Fibroblast of peridontal ligament (primary cell): ENCODE measurements around the gene CORO2A.
"Not testable (repeated sequence)": the region's sequence is repeated elsewhere in the genome, so short reads cannot be mapped to it uniquely, and the experiment has no call there.

ENCODE experiments used
- DNase-seq: peaks from one replicate; pipeline ENCODE4 v3.0.0-alpha.2; 2010; ENCODE audit errors: extremely low read depth

Gene CORO2A

DNA sequence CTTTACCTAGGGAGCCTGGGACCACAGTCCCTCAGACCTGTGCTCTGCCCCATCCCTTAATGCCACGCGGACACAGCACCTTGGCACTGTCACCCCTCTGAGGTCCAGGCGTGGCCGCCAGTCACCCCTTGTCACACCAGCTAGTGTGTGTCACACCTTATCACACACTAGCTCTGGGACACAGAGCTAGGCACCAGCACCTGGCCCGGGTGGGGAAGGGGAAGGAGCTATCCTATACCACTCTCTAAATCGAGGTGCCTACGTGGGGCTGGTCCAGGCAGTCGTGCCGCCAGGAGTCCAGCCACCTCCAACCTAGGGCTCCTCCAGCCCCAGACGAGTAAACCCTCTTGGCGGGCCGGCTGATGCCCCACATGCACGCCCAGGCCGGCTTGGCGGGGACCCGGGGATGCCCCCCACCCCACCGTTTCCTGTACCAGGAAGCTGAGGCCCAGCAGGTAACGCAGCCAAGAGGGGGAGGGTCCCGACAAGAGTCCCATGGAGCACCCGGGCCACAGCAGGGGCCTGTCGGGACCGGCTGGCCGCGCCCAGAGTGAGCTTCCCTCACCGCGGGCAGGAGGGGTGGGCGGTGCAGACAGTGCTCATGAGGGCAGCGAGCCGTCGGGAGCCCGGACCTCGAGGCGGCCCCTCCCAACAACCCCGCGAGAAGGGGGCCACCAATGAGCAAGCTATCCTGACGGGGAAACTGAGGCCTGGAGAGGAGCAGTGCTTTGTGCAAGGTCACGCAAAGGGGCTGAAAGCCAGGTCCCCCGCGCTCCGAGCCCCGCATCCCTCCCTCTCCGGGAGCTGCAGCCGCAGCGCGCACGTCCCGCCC is 550 bp downstream of the CORO2A start:
- no peak for DNase-seq

DNA sequence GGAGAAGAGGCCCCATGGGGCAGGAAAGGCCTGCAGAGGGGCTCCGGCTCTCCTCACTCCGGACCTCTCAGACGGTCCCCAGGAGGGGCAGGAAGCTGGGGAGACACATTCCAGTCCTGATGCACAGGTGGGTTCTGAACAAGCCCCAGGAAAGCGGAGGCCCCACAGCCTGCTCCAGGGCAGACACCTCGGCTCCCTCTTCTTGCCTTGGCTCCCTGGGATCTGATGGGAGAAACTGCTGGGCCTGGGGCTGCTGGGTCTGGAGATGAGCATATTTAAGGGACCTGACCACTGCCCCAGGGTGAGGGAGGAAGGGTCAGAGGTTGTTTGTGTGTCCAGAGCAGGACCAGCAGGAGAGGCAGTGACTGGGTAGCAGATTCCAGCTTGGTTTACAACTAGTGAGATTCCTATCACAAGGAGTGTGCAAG is 1.2 kb downstream of the CORO2A start:
- no peak for DNase-seq

DNA sequence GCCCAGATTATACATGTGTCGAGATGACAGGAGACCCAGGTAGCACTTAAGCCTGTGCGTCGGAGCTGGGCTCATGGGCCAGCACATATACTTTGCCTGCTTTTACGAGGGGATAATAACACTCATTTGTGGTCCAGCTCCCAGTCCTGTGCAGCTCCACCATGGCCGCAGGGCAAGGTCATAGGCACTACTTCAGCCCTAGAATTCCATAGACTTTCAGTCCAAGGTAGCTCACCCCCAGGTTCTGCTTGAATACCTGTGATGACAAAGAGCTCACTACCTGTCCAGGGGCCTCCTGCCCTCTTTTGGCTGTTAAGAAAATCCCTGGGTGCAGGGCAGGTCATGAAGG is 1.7 kb downstream of the CORO2A start:
- no peak for DNase-seq

DNA sequence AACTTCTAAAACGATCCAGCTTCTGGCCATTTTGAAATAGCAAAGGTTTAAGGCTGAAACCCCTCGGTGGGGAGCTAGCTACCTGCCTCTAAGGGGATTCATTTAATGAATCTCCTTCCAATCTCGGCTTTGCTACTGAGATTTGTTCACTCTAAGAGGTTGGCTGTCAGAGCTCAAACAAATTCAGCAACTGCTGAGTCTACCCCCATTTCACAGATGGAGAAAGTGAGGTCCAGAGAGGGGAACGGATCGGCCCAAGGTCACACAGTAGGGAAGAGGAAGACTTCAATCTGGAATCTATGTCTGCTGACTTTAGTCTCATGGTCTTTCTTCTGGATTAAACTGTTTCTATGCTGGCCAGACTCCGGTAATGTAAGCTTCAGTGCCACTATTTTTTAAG is 3.0 kb downstream of the CORO2A start:
- no peak for DNase-seq

DNA sequence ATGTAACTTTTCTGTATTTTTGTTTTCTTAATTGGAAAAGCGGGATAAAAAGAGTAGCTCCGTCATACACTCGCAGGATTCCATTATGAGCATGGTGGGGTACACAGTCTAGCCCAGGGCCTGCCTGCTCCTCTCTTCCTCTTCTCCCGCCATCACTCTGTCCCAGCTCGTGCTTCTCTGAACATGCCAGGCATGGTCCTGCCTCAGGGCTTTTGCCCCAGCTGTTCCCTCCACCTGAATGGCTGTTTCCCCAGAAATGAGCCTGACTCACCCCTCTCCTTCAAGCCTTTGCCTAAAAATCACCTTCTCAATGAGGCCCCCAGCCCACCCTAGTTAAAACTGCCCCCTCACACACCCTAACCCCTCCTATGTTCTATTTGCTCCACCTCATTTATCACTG is 4.5 kb downstream of the CORO2A start:
- no peak for DNase-seq

DNA sequence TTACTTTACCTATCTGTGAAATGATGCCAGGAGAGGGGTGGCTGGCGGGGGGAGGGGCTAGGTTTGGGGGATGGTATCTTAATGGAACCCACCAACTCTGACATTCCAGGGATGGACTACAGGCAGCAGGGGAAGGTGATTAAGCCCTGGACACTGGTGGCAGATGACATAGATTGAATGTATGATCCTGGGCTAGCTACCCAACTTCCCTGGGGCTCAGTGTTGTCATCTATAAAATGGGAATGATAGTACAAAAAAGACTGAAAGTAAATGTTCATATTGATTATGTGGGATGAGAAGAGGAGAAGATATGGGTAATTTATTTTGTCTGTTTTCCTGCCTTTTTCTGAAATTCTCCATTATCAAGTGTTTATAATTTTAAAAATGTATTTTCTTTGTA is 6.2 kb downstream of the CORO2A start:
- DNase-seq, result no peak

DNA sequence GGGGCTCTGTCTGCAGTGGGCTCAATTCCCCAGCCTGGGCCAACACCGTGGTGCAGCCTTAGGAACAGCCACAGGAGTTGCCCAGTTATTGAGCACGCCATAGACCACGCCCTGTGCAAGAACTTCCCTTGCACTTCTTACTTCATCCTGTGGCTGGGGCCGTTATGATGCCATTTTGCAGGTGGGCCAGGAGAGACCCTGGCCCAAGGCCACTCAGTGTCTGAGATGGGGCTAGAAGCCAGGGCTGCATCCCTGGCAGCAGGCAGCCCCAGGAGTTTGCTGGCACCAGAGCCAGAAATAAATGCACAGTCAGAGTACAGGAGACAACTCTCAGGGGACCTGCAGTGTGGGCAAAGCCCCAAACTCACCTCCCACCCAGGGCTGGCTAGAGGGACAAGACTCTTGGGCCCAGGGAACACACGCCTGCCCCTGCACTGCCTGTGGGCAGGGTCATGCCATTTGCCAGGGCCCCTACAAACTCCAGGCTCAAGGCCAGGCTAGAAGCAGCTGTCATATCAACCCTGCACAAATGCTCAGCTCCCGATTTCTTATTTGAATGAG is 6.7 kb downstream of the CORO2A start:
- DNase-seq, result no peak

DNA sequence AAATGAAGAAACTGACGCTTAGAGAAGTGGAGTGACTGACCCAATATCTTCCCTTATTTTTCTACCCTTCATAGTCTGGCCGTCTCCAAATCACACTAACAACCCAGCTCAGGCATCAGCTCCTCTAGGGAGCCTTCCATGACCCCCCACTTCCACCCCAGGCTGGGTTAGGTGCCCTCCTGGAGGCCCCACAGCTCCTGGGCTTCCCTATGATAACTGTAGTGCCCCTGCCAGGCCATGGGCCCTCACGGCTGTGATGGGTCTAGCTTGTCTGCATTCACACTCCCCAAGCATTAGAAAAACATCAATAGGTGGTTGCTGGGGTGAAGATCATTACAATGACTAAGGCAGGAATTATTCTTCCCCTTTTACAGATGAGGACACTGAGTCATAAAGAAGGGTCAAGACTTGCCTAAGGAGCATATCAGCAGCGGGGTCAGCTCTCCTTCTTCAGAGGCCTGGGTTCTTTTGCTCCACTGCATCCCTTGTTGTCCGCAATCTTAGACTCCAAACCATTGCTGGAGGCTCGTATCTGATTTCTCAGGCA is 7.3 kb downstream of the CORO2A start:
- DNase-seq, result no peak

DNA sequence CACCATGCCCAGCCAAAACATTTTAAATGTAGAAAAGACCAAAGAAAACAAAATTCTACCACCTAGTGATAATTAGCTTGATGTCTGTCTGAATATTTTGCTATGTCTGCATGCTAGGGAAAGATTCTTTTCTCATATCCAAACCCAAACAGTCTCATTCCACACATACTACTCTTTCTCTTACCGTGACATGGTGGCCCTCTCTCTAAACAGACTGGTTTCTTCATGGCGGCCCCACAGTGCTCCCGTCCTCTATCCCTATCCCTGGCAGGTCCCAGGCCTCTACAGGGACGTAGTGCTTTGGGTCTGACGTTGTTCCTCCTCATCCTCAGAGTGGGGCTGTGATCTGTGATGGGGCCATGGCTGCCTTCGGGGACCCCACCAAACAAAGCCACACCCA is 8.1 kb downstream of the CORO2A start:
- no peak for DNase-seq

DNA sequence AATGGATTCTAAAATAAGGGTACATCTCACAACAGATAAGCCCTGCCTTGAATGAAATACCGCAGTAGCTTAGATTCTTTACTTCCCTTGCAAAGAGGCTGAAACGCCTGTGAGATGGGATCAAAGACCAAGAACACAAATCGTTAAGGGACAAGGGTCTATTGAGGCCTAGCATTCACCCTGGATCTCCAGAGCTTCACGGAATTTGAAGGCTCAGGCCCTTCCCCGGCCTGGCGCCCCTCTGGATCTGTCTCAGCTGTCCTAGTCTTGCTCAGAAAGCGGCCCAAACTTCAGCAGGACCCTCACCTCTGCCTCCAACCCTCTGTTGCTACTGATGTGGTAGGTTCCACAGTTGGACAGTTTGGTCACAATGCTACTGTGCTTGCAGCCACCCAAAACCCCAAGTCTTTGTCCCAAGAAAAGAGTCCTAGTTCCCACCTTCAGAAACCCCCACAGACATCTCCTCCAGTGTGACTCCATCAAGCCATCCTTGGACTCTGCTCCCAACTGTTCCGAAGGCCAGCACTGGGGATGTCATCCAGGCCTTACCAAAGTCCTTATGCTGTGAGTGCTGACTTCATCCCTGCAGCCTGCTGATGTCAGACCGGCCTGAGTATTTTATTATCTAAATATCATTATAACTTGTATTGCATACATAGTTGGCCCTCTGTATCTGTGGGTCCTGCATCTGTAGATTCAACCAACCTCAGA is 9.4 kb downstream of the CORO2A start:
- no peak for DNase-seq

DNA sequence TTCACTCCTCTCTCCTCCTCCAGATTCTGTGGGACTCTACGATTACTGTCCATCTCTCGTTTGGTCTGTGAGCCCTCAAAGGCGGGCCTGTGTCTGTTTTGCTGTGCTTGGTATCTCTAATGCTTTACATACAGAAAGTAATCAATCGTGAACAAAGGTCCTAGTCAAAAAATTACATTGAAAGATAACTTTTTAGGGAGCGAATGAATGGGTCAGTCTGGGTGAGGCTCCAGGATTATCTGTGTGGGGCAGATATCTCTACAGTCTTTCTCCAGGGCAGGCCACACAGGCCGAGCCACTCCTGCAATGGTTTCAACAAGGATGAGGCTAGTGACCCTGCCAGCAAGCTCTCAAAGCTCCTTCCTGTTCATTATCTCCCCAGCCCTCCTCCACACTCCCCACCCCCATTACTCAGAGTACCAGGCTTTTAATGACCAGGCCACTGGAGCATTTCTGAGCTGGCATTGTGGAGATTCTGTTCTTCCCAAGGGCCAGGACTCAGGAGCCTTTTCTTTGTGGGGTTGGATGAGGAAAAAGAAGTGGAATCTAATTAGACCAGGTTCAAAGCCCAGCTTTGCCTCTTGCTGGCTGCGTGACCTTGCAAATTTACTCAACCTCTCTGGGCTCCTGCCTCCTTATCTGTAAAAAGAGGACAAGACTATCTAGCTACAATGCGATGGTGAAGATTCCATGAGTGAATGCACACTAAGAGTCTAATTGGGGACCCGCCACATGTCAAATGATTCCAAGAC is 10.2 kb downstream of the CORO2A start:
- DNase-seq, result no peak

DNA sequence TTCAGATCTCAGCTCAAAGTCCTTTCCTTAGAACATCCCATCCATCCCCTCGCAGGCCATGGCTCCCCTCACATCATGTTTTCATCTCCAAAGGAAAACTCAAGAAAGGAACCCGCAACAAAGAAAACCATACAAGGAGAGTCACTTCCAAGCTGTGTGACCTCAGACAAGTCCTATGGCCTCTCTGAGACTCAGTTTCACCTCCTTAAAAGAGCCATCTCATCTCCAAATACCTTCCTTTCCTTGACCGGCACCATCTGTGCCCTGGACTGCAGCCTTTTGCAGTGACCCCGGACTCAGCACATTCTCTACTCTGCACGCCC is 10.7 kb downstream of the CORO2A start:
- no peak for DNase-seq

DNA sequence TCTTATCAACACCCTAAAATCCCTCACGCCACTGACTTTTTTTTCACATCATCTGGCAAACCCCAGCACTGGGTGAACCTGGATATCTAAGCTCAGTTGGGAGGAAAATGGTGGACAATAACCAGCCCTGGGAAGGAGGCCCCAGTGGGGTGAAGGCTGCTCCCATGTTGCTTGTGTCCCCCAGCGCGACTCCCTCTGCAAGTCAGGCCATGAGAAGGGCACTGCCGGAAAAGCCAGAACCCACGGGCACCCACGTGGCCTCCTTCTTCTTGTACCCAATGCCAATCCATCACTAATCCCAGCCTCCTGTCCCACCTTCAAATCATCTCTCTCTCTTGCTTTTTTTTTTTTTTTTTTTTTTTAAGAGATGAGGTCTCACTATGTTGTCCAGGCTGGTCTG is 11.4 kb downstream of the CORO2A start:
- DNase-seq, result no peak

DNA sequence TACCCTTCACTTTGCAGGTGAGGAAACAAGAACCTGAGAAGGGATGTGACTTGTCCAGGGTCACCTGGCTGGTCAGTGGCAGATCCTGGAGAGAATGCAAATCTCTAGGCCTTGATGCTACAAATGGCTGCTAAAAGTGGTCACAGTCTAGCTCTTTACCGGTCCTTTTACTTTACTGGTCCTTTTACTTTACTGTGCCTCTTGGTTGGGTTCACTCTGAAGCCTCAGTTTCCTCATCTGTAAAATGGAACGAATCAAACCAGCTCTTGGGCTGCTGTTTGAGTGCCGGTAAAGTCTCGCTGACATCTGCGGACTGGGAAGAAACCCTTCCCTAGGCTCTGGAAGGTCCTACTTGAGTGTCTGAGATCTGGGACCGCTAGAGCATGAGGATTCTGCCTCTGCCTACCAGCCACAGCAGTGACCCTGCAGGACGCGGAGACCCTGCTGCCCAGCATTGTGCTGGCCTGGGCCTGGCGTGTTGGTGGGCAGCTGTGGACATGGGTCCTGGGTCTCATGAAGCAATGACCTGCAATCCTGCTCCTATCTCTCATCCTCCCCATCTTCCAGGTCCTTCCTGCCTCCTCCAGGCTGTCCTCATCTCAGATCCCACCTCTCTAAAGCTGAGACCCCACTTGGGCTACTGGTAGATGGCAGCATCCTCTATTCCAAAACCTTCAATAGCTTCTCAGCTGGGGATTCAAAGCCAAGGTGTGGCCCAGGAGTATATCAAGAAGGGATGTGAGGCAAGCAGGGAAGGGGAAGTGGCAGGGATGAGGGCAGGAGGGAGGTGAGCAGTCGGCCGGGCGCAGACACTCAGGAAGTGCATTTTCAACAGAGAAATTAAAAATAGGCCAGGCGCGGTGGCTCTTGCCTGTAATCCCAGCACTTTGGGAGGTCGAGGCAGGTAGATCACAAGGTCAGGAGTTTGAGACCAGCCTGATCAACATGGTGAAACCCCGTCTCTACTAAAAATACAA is 13.3 kb downstream of the CORO2A start:
- no peak for DNase-seq

DNA sequence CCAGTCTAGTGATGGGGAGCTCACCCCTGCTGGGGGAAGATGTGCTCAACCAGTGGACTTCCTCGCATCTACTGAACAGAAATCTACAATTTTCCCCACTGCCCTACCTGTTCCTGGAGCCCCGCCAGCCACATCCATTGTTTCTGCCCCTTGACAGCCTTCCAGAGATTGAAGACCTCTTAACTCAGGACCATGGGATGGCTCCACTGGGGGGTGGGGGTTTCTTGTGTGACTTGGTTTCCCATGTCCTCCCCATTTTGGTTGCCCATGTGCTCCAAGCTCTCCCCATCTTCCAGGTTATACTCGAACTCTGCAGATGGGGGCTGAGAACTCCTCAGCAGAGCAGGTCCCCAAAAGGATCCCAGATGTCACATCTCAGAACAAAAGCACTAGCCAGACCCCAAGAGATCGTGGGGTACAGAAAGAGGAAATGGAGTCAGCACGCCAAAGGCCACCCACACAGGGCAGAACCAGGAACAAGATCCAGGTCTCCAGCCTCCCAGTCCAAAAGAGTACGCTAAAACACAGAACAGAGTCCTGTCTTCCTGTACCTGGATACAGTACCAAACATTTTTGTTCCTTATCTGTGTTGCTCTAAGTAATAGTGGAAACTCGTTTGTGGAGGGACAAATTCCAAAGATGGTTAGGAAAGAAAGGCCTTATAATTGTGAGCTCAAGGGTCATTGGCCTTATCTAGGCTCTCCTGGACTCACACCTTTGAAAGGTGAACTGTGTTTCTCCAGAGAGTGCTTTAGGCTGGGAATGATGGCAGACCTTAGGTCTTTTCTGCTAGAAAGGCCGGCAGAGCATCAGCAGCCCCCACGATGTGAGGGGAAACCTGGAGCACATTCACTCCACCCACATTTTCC is 15.8 kb downstream of the CORO2A start:
- no peak for DNase-seq

DNA sequence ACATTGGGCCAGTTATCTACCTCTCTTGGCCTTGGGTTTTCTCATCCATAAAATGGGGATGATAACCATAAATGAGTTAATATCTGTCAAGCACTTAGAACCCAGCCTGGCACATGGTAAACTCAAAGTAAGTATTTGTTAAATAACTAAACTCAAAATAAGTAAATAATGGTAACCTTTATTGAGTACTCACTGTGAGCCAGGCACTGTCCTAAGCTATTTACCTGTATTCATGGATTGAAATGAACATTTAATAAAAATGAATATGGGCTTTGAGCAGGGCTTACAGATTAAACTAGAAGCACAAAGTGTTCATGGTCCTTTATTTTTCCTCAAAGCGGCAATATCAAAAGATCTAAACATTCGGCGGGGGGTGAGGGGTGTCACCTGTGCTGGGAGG is 16.7 kb downstream of the CORO2A start:
- no peak for DNase-seq

DNA sequence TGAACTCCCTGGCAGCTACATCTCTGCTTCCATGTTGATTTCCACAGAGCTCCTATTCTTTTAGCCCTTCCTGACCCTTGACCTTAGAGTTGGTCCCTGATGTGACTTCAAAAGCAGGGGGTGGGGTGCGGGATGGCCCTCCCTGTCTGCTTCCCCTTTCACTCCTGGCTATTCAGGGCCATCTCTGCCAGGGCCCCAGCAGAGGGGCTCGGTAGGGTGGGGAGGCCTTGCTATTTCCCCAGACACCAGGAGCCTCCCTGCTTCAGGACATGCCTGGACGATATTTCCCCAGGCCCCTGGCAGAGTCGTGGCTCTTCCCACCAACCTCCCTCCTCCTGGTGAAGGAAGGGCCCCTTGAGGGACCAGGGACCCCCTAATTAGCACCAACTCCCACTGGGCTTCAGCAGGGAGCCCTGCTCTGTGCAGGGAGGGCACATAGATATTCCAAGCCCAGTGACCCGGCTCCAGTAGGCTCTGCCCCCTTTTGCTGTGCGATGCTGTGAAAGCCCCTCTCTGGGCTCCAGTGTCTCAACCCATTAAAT is 17.3 kb downstream of the CORO2A start:
- DNase-seq, result no peak

DNA sequence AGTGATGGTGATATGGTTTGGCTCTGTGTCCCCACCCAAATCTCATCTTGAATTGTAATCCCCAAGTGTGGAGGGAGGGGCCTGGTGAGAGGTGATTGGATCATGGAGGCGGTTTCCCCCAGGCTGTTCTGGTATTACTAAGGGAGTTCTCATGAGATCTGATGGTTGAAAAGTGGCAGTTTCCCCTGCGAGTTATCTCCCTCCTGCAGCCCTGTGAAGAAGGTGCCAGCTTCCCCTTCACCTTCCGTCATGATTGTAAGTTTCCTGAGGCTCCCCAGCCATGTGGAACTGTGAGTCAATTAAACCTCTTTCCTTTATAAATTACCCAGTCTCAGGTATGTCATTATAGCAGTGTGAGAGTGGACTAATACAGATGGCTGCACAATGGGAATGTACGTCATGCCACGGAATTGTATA is 17.9 kb downstream of the CORO2A start:
- DNase-seq, result not testable (repeated sequence)

DNA sequence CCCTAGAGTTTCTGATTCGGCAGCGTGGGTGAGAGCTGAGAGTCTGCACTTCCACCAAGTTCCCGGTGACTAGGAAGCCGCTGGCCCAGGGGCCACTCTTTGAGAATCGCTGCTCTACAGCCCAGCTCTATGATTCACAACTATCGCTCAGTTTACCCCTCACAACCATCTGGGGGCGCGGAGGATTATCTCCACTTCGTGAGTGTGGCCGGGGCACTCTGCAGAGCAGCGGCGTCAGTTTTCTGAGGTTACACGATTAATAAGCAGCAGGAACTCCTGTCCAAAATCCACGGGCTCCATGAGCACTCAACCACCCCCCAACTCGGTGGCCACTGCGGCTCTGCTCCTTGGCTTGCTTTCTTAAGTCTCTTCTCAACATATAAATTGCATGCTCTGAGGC is 19.3 kb downstream of the CORO2A start:
- no peak for DNase-seq

DNA sequence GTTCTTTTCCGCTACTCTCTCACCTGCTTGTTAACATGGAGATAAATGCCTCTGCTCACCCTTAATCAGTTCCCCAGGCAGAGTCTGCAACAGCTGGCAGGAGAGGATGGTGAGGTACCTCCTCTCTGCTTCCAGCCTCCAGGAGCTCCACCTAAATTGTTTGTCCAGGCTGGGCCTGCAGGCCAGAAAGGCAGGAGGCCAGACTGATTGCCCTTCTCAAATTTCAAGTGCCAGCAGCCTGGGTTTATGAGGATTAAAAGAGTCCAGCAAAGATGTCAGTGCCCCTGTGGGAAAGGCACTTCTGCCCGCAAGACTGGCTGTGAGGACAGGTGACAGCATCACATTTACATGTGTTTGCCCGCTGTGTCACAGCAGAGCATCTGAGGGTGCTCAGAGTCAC is 19.8 kb downstream of the CORO2A start:
- DNase-seq, result no peak
